OCI-LY7 (cell line): Measurements from ENCODE around the gene SHPK. TPM values are rescaled to one million over a fixed set of nuclear protein-coding genes. Genes with fewer than 3 reads are reported as not detected.
"Not testable (repeated sequence)": the region's sequence is repeated elsewhere in the genome, so short reads cannot be mapped to it uniquely, and the experiment has no call there.

Experiments
- BruUV-seq: library from RNA; stranded (reverse); fragments of 400-500 nt; replicated peaks from 2 replicates; lab custom pipeline; 2021; lab: Mats Ljungman, UMichigan
- CTCF ChIA-PET: fragments of 300-600 bp; sonication (Branson Sonifier 250); formaldehyde crosslinking; loops from one replicate; lab custom pipeline; 2022; ENCODE audit warnings: antibody characterized with exemption; ENCODE audit not compliant: unreplicated experiment; lab: Charles Lee
- POLR2A ChIA-PET: fragments of 300-600 bp; sonication (Branson Sonifier 250); formaldehyde crosslinking; loops from one replicate; lab custom pipeline; 2022; ENCODE audit warnings: antibody characterized with exemption; lab: Charles Lee
- DNase-seq: peaks from one replicate; pipeline ENCODE4 v3.0.0-alpha.2; 2015; ENCODE audit warnings: low spot score
- H2AFZ ChIP-seq: fragments of 200-600 bp; sonication (generic), shearing (Covaris generic); 2 replicates; pipeline ENCODE4 v1.6.1; 2014; ENCODE audit warnings: mild to moderate bottlenecking, antibody characterized with exemption, low read length, moderate library complexity
- H3K27ac ChIP-seq: fragments of 200-600 bp; sonication (generic); 2 replicates; pipeline ENCODE4 v1.5.1; 2014; ENCODE audit warnings: mixed run types, low read depth, mild to moderate bottlenecking, moderate library complexity, low read length, inconsistent platforms; ENCODE audit not compliant: poor library complexity, severe bottlenecking
- H3K36me3 ChIP-seq: fragments of 200-600 bp; sonication (generic); 2 replicates; pipeline ENCODE4 v1.6.1; 2014; ENCODE audit warnings: mild to moderate bottlenecking, antibody characterized with exemption, low read length, moderate library complexity, mixed read lengths; ENCODE audit not compliant: insufficient read depth
- H3K4me1 ChIP-seq: fragments of 200-600 bp; sonication (generic); 2 replicates; pipeline ENCODE4 v1.5.1; 2014; ENCODE audit warnings: mild to moderate bottlenecking, low read length; ENCODE audit not compliant: insufficient read depth, poor library complexity, severe bottlenecking
- H3K4me2 ChIP-seq: fragments of 200-600 bp; sonication (generic); 2 replicates; pipeline ENCODE4 v1.6.1; 2014; ENCODE audit warnings: mild to moderate bottlenecking, low read length
- H3K4me3 ChIP-seq: fragments of 200-600 bp; sonication (generic); 2 replicates; pipeline ENCODE4 v1.5.1; 2014; ENCODE audit warnings: mild to moderate bottlenecking, low read depth, low read length; ENCODE audit not compliant: poor library complexity, severe bottlenecking
- H3K79me2 ChIP-seq: fragments of 200-600 bp; sonication (generic); 2 replicates; pipeline ENCODE4 v1.6.1; 2016; ENCODE audit warnings: low read depth, mild to moderate bottlenecking, low read length, moderate library complexity, mixed read lengths; ENCODE audit not compliant: insufficient read depth
- H3K9me2 ChIP-seq: fragments of 200-600 bp; sonication (generic); 2 replicates; pipeline ENCODE4 v1.6.1; 2016; ENCODE audit warnings: mild to moderate bottlenecking, low read length, mixed read lengths; ENCODE audit not compliant: insufficient read depth
- H3K9me3 ChIP-seq: fragments of 200-600 bp; sonication (generic); 2 replicates; pipeline ENCODE4 v1.6.1; 2014; ENCODE audit warnings: mild to moderate bottlenecking, mixed run types, low read length, mixed read lengths
- H4K20me1 ChIP-seq: fragments of 200-600 bp; sonication (generic); 2 replicates; pipeline ENCODE4 v1.6.1; 2014; ENCODE audit warnings: mild to moderate bottlenecking, antibody characterized with exemption, low read length, moderate library complexity, mixed read lengths; ENCODE audit not compliant: insufficient read depth
- EZH2phosphoT487 ChIP-seq: fragments of 200-600 bp; sonication (generic); IDR thresholded peaks from 2 replicates; pipeline ENCODE4 v1.6.1; 2018; ENCODE audit warnings: low read depth, borderline replicate concordance, mild to moderate bottlenecking, mixed run types, antibody characterized with exemption, low read length, moderate library complexity, mixed read lengths
- intact Hi-C: fragments of 100-400 bp; cut with micrococcal nuclease; formaldehyde crosslinking; loops from one replicate; pipeline ENCODE4 v1.10.0; 2022; ENCODE audit not compliant: unreplicated experiment
- total RNA-seq, 2 experiments: library from RNA; depleted of rRNA in 1 of 2; stranded (reverse); fragments of >200 nt in 1 of 2; shearing (Covaris generic) in 1 of 2; gene quantifications; 2 replicates each; pipeline ENCODE4 v1.2.3, GENCODE V29; 2014 to 2022
- TF ChIP-seq, protein P1 (sequence below): fragments of 200-600 bp; sonication (generic); conservative IDR thresholded peaks from 2 replicates; pipeline ENCODE4 v1.5.1; 2014; ENCODE audit warnings: mild to moderate bottlenecking, antibody characterized with exemption, low read length, moderate library complexity, mixed read lengths

The SHPK gene
- total RNA-seq, 2 experiments from 2014 or later: 16.9 to 17.0 TPM

DNA sequence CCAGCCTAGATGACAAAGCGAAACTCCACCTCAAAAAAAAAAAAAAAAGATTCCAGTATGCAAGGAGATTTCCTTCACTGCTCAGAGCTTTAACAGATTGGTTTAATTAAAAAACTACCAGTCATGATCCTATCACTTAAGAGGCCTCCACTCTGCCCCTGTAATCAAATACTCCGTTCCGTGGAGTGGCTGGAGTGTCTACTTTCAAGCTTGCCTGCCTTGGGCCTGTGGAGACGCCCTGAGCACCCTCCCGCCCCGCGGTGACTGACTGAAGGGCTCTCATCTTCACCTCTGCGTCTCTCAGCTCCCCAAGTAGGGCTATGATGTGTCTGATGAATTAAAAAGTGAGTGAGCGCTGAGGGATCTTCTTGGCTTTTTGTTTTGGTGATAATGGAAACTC lies 53.1 kb downstream of the SHPK start:
- H3K9me2 ChIP-seq: no peaks in the 10 kb centered on the region
- no peak overlapping the region for H3K4me2 ChIP-seq
- no peak overlapping the region for H2AFZ ChIP-seq
- H3K4me3 ChIP-seq: no peak overlapping the region
- H3K79me2 ChIP-seq: no peaks in the 10 kb centered on the region
- no peaks in the 10 kb centered on the region for H3K36me3 ChIP-seq
- no peak for DNase-seq
- no peak overlapping the region for H3K27ac ChIP-seq
- no peaks in the 10 kb centered on the region for H4K20me1 ChIP-seq
- intact Hi-C loops: no loop called here
- CTCF ChIA-PET: no interaction called here
- no TSS peak for BruUV-seq
- H3K4me1 ChIP-seq: no peaks in the 10 kb centered on the region
- TF ChIP-seq, protein P1, sequence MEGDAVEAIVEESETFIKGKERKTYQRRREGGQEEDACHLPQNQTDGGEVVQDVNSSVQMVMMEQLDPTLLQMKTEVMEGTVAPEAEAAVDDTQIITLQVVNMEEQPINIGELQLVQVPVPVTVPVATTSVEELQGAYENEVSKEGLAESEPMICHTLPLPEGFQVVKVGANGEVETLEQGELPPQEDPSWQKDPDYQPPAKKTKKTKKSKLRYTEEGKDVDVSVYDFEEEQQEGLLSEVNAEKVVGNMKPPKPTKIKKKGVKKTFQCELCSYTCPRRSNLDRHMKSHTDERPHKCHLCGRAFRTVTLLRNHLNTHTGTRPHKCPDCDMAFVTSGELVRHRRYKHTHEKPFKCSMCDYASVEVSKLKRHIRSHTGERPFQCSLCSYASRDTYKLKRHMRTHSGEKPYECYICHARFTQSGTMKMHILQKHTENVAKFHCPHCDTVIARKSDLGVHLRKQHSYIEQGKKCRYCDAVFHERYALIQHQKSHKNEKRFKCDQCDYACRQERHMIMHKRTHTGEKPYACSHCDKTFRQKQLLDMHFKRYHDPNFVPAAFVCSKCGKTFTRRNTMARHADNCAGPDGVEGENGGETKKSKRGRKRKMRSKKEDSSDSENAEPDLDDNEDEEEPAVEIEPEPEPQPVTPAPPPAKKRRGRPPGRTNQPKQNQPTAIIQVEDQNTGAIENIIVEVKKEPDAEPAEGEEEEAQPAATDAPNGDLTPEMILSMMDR: no peak
- TF ChIP-seq EZH2phosphoT487: no peak
- POLR2A ChIA-PET: no interaction called here
- H3K9me3 ChIP-seq: no peaks in the 10 kb centered on the region

- BruUV-seq, POLR2A ChIA-PET, H3K9me3 ChIP-seq, H3K4me2 ChIP-seq, H3K4me1 ChIP-seq, intact Hi-C loops, DNase-seq, H3K36me3 ChIP-seq, H3K9me2 ChIP-seq, H4K20me1 ChIP-seq, H3K79me2 ChIP-seq, CTCF ChIA-PET, H3K27ac ChIP-seq, H3K4me3 ChIP-seq, H2AFZ ChIP-seq: not testable (repeated sequence)
Observed at GRCh38 chr17:3578667-3579066, 57.4 kb downstream of the SHPK start.

- no peak for TF ChIP-seq EZH2phosphoT487
- TF ChIP-seq, protein P1: no peak
- Histone ChIP-seq H4K20me1 (no peaks in the 10 kb centered on the region), H3K4me1 (peaks cover 22% of the 10 kb centered on the region), H3K9me3 (no peaks in the 10 kb centered on the region), H3K4me2 (no peak overlapping the region), H2AFZ (no peak overlapping the region), H3K27ac (no peak overlapping the region), H3K9me2 (no peaks in the 10 kb centered on the region), H3K36me3 (no peaks in the 10 kb centered on the region), H3K79me2 (no peaks in the 10 kb centered on the region), H3K4me3 (no peak overlapping the region)
- intact Hi-C loops: no loop called here
- POLR2A ChIA-PET: interaction anchor here (0.6 kb wide), 1 partner anchor 21 kb away, joined by 5 read pairs; no protein-coding TSS in a partner anchor
- CTCF ChIA-PET: no interaction called here
- DNase-seq: no peak
- BruUV-seq: no TSS peak
Observed at GRCh38 chr17:3576970-3577369, 59.1 kb downstream of the SHPK start.
